Embryonic facial prominence (tissue), 1 donor: ENCODE results near the gene ZNF580.

Experiments used
- DNase-seq: peaks from one replicate; pipeline ENCODE4 v3.0.0-alpha.2; 2016; ENCODE audit errors: extremely low spot score

Gene ZNF580

DNA sequence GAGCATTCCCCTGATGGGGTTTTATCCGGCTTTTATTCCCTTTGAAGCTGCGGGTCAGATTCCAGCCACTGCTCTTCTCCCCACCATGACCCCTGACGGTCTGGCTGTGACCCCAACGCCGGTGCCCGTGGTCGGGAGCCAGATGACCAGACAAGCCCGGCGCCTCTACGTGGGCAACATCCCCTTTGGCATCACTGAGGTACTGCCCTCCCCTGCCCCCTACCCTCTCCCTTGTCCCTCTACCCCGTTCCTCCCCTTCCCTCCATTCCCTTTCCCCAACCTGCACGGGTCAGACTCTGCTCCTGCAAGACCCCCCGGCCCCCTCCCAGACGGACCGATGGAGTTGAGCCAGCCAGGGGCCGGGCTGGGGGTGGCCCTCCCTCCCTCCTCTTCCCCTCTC, 20.2 kb downstream of the ZNF580 start:
- no peak for DNase-seq

DNA sequence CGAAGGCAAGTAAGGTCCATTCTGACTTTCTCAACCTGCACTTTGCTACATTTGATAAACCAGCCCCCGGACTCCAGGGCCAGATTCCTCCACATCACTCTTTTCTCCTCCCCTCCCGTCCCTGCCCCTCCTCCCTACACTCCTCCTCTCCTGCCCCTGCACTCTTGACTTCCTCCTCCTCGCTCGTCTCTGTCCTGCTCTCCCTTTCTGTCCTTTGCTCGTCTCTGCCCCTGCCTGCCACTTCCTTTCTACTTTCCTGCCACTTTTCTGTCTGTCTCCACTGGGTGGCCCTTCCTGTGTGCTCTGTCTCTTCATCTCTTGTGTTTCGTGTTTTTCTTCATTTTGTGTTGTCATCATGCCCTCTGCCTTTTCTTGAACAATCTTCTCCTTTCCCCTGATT, 21.0 kb downstream of the ZNF580 start:
- no peak for DNase-seq

DNA sequence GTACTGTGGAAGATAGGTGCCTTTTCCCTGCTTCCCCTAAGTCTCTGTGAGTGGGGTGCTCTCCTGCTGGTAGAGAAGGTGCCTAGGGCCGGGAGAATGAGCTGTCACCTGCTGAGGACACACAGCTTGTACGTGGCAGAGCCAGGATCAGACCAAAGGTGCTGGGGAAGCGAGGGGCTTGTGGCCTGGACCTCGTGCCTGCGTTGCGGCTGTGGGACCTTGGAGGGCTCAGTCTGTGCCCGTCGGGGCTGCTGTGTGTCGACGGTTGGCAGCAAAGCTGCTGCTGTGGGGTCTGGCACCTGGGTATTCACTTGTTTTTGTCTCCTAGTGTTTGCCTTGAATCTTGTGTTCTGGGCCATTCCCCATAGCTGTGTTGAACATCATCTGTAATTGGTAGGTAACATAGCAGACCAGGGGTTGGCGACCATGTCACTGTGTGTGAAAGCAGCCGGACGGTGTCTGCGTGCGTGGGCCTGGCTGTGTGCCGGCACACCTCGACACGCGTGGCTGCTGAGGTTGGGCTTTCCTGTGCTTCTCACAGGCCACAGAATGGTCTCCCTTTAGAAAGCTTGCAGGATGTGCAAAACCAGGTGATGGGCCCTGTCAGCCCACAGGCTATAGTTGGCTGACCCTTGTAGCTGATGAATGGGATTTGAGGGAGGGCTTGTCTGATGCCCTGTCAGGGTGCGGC, 23.2 kb downstream of the ZNF580 start:
- no peak for DNase-seq

DNA sequence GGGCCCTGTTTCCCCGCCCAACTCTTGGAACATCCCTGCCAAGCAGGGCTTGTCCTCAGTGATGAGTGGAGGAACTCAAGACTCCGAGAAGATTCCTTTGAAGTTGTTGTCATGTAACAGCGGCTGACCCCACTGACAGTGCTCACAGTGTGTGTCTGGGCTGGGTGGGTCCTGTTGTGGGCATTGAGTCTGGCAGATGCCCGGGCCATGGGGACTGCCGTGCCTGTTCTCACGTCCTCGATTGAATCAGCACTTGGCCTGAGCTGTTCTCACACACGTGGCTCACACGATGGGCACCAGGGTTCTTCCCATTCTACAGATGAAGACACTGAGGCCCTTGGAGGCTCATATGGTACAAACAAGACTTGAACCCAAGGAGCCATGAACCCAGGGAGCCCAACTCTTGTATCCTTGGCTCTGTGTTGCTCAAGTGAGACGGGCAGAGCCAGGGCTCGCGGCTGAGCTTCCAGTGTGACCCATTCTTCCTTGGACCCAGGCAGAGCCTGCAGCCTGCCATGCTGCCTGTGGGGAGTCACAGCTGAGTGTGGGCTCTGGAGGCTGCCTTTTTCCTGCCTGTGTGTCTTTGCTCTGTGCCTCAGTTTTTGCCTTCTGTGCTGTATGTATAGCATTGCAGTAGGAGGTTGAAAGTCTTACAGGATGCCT, 25.7 kb downstream of the ZNF580 start:
- no peak for DNase-seq

DNA sequence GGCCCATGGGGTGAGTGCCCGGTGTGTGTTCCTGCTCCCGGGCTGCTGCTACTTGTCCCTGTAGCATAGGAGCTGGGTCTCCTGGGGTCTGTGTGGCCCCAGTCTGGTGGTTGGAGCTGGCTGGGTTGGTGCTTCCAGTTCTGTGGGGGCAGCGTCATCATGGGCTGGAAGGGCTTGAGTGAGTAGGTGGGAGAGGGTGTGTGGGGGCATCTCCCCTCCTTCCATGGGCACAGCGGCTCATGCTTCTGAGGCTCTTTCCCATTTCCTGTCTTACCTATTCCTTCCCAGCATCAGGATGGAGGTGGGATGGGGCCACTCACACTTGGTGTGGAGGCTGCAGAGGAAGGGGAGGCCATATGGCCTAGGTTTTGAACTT, 26.2 kb downstream of the ZNF580 start:
- DNase-seq = no peak

DNA sequence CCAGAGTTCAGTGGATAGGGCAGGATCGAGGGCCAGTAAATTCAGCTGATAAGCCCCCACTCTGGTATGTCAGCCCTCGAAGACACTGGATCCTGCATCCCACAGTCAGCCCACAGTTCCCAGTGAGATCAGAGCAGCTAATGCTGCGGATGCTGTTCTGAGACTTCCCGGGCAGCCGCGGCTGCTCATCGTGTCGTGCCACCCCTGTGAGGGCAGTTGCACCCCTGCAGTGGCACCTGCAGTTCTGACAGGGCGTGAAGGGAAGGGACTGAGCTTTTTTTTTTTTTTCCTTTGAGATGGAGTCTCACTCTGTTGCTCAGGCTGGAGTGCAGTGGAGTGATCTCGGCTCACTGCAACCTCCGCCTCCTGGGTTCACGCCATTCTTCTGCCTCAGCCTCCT, 26.7 kb downstream of the ZNF580 start:
- DNase-seq = no peak

DNA sequence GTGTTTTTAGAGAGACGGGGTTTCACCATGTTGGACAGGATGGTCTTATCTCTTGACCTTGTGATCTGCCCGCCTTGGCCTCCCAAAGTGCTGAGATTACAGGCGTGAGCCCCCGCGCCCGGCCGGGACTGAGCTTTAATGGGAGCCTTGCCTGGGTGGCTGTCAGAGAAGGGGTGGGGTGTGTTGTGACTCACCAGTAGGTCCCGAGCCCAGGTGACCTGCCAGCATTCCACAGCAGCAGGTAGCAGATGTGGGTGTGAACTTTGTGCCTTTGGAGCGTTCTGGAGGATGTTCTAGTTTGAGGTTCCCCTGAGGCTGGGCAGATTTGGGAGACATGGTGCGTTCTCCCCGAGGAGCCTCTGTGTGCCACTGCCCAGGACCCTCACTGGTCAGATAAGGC, 27.2 kb downstream of the ZNF580 start:
- no peak for DNase-seq

DNA sequence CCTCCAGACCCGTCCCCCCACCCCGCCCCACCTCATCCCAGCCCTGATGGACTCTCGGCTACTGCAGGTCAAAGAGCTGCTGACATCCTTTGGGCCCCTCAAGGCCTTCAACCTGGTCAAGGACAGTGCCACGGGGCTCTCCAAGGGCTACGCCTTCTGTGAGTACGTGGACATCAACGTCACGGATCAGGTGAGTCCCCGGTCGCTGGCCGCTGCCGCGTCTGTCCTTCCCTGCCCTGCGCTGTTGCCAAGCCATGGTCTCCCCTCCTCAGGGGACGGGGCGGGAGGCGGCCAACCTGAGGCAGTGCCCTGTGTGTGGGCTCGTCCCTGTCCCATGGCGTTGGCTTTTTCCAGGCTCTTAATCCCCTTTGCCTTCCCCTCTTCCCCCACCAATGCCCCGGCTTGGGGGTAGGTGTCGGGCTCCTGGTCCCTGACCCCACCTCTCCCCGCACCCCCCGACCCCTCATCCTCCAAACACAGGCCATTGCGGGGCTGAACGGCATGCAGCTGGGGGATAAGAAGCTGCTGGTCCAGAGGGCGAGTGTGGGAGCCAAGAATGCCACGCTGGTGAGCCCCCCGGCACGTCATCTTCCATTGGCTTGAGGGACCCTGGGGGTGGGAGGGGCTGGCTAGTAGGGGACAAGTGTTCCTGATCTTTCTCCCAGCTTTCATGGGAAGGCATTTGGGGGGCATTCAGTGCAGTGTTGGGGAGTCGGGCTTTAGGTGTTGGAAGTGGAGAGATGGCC, 28.0 kb downstream of the ZNF580 start:
- DNase-seq = no peak

DNA sequence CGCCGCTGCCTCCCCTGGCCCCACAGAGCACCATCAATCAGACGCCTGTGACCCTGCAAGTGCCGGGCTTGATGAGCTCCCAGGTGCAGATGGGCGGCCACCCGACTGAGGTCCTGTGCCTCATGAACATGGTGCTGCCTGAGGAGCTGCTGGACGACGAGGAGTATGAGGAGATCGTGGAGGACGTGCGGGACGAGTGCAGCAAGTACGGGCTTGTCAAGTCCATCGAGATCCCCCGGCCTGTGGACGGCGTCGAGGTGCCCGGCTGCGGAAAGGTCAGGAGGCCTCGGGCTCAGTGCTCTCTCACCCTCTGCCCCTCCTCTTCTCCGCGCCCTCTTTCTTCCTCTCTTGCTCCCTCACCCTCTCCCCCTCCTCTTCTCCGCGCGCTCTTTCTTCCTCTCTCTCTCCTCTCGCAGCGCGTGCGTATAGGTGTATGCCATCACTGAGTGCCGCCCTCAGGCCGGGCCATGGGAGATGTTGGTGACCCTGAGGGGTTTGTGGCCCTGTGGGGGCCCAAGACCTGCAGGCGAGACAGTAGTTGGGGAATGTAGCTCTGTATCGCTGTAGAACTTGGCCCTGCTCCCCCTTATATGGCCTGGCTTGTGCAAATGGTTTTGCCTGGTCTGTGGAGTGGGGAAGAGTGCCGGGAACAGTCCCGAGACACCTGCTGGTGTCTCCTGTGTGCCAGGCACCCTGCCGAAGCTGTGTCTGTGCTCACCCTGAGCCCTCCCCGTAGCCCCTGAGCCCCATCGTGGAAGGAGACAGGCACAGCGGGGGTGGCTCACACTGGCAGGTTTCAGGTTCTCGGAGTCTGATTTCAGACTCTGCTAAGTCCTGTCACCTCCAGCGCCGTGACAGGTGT, 28.8 kb downstream of the ZNF580 start:
- no peak for DNase-seq

DNA sequence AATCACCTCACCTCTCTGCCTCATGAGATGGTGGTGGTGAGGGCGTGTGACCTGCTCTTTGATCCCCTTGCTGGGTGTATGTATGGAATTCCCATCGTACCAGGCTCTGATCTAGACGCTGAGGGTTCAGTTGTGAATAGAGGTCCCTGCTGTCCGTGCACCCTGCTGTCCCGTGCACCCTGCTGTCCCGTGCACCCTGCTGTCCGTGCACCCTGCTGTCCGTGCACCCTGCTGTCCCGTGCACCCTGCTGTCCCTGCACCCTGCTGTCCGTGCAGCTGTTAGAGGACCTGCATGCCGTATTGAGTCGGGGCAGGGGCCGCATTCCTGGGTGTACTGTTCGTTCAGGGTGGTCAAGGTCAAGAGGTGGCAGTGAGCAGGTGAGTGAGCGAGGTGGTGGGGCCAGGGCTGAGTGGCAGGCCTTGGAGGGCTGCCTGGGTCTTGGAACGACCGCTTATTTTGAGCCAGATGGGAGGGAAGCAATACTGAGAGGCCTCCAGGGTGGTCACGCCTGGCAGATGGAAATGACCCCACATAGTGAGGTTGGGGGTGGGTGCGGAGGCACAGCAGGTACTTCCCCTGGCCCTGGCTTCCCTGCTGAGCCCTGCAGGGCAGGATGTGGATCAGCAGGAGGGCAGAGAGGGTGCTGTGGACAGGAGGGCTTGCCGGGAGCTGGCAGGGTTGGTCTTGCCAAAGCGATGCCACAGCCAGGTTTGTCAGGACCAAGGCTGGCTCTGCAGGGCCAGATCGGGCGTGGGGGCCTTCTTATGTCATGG, 29.7 kb downstream of the ZNF580 start:
- DNase-seq = no peak

DNA sequence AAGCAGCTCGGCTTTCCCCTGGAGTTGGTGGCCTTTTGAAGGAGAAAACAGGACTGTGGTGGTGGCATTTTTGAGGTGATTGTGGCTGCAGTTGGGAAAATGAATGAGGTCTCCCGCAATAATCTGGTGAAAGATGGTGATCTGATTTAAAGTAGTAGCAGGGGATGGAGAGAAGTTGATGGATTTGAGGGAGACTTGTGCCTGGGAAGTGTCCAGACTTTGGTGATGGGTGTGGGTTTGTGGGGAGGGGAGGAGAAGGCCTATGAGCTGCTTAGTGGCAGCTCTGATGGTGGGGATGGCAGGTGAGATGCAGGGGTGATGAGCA, 30.2 kb downstream of the ZNF580 start:
- DNase-seq = no peak

DNA sequence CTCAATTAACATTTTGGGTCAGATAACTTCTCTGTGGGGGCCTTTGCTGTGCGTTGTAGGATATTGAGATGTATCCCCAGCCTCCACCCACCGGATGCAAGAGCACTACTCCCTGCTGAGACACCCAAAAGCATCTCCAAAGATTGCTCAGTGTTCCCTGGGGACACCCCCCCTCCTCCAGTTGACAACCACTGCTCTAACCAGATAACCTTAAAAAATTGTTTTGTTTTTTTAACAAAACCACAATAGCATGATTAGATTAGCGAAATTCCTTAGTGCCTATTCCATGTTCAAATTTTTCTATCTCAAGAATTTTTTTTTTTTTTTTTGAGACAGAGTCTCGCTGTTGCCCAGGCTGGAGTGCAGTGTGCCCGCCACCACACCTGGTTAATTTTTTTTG, 31.6 kb downstream of the ZNF580 start:
- DNase-seq = no peak

DNA sequence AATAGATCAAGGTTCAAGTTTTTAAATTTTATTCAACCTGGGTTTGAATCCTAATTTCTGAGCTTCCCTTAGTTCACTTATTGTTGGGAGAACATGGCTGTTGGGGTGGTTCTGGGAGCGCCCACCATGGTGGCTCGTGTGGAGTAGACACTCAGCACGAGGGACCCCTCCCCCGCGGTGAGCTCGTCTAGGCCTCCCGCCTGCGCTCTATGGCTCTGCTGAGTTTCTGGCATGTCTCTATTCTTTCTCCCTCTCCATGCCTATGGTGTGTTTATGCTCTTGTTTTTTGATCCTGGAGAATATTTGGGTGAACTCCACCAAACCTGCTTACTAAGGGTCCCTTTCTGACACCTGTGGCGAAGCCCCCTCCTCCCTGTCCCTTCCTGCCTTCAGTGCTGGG, 32.7 kb downstream of the ZNF580 start:
- no peak for DNase-seq

DNA sequence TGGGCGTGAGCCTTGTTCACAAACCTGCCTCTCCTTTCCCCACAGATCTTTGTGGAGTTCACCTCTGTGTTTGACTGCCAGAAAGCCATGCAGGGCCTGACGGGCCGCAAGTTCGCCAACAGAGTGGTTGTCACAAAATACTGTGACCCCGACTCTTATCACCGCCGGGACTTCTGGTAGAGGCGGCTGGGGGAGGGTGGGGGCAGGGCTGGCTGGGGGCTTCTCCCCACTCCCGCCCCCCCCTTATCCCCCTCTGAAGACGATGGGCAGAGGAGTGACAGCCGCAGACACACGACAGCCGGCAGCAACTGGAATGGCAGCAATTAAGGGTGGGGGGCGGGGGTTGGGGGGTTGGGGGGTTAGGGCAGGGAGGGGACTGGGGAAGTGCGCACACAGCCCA, 33.1 kb downstream of the ZNF580 start:
- no peak for DNase-seq

DNA sequence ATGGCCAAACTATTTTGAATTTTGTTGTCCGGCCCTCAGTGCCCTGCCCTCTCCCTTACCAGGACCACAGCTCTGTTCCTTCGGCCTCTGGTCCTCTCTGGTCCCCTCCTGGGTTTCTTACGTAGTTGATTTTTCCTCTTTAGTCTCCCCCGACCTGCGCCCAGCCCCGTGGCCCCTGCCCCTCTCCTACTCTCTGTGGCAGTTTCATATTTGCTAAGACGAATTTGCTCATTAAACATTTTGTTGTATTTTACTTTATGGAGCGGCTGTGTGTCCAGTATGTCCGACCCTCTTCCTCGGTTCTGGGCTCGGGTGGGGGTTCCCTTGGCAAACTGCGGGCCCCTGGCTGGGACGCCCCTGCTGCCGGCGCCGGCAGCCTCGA, 33.6 kb downstream of the ZNF580 start:
- no peak for DNase-seq

DNA sequence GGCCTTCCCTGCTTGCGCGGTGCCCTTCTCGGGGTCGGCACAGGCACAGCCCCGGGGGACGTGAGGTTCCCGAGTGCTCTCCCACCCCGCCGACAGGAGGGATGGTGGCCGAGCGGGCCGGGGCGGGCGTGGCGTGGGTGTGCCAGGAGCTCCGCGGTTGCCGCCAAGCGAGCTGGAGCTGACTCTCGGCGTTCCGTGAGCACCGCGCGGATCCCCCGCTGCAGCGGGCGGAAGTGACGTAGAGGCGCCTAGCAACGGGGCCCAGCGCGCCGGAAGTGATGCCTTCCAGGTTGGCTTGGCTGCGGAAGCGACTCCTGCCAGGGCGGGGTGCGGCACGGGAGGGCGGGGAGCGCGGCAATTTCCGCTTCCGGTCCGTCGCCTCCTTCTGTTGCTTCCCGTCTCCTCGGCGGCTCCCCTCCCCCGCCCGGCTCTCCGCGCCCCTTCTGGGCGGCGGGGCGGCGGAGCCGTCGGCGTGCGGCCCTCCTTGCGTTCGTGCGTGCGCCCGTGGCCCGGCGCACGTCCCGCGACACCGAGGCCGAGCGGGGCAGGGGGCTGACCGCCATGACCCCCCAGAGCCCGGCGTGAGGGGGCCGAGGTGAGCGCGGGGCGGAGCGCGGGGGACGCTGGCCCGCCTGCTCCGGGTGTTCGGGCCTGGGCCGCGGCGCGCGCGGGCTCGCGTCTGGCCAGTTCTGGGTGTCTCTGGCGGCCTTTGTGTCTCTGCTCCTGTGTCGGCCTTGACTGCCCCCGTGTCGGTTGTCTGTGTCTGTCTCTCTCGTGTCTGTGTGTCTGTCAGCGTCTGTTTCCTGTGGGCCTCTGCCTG, 34.2 kb downstream of the ZNF580 start, which contains the start of gene EPN1:
Gene EPN1, plus strand, starts transcription at position 386 of the 820 bp plus-strand sequence. CDS start 3,402 bp downstream, outside the sequence.
- DNase-seq = peak; percentile 95

DNA sequence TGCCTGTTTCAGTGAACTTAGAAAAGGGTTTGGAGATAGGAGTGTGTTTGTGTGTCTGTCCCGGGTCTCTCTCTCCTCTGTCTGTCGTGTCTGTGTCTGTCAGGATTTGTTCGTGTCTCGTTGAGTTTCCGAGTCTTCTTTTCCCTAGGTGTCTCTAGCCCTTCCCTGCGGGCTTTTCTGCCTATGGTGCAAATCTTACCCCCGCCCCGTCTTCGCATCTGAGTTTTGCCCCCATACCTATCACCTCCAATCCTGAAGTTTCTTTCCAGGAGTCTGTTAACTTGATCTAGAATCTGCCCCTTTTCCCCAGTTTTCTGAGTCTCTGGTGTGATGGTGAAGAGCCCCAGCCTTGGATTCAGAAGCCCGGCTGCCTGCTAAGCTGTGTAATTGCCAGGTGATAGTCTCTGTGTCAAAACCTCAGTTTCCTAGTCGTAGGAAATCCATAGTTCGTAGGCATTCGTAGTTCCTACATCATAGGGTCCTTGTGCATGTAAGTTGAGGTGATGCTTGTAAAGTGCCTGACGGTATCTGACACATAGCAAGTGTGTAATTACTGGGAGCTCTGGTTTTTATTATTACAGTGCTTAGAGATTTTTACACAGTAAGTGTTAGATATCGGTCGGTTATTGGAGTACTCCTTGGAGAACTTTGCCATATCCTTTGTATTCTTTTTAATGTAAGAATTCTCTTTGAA, 35.0 kb downstream of the ZNF580 start:
- no peak for DNase-seq

DNA sequence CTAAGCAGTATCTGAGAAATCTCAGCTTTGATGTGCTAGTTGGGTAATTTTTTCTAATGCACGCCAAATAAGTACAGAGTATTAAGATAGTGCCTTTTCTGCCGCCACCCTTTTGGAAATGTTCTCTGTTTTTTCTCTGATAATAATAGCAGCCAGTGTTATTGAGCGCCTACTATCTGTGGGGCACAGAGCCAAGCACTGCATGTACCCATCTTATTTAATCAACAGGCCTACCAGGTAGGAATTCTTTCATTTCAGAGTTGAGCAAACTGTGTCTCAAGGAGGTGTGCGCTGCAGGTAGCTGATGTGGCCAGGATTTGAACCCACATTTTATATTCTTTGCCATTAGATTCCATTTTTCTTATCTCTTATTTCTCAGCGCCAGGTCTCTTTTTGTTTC, 35.6 kb downstream of the ZNF580 start:
- DNase-seq = no peak

DNA sequence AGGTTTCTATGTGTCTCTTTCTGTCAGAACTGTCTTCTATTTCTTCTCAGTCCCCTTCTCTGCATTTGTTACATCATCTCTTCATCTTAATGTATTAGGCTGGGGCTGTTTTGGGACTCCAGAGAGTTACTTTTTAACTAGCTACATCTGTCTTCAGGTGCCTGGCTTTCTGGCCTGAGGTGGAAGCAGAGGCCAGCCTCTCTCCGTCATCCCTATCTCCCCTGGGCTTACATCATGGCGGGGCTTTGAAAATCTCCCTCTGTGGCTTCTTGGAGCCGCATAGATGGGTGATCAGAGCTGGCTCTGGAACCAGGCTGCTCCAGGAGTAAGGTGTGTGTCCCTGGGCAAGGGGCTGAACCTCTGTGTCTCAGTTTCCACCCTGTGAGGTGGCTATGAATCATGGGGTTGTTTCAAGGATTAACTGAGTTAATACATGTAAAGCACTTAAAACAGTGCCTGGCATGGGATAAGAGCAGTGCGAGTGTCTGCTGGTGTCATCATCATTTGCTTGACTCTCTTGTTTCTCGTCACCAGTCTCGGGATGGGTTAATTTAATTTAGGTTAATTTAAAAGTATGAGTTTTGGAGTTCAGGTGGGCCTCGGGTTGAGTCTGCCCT, 36.2 kb downstream of the ZNF580 start:
- no peak for DNase-seq
